HPDE6-E6E7 (cell line): ENCODE data around the gene WDR5.

ENCODE experiments used
- DNase-seq: peaks from one replicate; pipeline ENCODE4 v3.0.0; 2011; ENCODE audit warnings: missing footprints; ENCODE audit errors: extremely low spot score

The WDR5 gene

DNA sequence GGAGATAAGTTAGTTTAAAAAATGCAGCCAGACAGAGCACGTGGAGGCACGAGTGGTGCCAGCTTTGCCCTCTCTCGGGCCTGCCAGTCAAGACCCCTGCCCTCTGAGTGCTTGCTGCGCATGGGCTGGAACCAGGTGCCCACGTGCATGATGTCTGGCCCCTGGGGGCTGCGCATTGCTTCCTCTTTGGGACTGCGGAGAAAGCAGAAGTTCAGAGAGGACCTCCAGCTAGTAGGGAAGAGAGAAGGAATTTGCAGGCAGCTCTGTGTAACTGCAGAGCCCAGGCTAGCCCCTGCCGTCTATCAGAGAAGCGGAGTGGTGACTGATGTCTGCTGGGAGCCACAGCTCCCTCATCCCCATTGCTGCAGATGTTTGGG, 38.2 kb downstream of the WDR5 start:
- no peak for DNase-seq

- no peak for DNase-seq
Measured at GRCh38 chr9:134174526-134175290, 38.8 kb downstream of the WDR5 start.

DNA sequence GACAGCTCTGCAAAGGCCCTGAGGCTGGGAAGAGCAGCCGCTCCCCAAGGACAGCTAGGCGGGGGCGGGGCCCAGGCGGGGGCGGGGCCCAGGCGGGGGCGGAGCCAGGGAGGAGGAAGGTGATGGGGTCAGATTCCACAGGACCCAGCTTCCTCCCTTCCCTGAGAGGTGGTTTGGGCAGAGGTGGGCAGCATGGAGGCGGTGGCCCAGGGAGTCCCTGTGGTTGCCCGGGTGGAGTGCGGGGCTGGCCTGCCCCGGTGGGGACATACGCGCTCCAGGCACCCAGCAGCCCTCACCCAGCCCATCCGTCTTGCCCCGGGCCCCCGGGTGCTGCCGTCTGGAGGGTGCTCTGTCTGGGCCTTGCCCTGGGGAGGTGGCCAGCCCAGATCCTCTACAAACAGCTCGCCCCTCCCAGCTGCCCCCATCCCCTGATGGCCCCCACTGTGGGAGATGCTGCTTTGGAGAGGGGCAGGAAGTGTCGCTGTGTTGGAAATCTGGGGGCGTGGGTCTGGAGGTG, 39.5 kb downstream of the WDR5 start:
- DNase-seq: peak; percentile 52

DNA sequence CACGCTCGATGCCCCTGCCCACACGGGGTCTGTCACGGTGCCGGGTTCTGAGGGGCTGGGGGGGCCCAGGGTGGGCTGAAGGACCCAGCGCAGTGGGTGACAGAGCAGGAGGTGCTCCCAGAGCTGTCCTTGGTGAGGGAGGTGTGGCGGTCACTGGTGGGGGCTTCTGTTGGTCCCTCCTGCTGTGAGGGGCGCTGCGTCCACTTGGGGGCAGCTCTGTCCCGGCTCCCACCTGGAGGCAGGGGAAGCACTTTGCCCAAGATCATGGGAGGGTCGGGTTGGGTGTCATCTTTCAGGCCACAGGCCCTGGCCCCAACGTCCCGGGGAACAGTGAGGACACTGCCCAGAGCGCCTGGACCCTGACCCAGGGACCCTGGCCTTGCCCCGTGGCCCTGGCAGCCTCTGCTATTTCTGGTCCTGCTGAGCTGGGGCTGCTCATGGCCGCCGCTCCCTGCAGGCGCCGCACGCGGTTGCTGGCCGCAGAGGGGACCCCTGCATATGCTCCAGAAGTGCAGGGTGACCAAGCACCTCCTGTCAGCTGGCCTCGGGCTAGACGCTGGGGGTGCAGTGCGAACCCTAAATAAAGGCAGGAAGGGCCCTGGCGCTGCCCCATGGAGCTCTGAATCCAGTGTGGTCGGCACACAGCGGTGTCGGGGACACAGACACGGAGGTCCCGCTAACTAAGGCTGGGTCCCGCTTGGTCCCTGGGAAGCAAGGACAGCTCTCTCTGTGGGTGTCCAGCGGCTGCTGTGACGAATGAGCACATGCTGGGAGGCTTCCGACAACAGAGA, 40.1 kb downstream of the WDR5 start:
- DNase-seq: no peak

GRCh38 chr9:134176599-134176968, 40.7 kb downstream of the WDR5 start:
- no peak for DNase-seq

GRCh38 chr9:134177186-134177585, 41.3 kb downstream of the WDR5 start:
- DNase-seq: no peak

DNA sequence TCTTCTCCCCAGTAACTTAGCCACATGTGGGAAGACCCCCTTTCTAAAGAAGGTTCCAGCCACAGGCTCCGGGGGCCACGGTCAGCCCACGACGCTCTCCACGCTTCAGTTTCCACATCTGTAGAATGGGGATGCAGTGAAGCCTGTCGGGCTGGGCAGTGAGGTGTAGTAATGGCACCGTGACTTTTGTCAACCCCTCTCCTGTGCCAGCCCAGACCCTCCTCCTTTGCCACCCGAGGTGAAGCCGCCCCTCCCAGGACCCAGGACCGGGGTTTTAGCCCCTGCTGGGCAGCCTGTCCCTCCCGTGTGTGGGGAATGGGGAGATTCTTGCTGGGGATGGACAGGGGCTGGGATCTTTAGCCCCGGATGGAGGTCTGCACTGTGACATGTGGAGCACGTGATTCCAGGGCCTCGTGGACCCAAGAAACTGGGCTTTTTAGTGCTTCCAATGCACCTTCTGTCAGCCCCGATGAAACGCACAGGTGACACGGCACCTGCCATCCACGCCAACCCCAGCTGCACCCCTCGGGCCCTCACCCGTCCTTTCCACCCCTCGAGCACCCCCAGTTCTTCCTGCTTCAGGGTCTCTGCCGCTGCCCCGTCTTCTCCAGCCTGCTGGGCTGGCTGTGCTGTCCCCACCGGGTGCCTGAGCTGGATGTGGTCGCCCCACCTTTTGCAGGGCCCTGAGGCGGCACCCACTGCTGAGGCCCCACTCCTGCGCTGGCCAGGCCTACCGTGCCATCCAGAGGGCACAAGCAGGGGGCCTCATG, 41.9 kb downstream of the WDR5 start:
- no peak for DNase-seq

DNA sequence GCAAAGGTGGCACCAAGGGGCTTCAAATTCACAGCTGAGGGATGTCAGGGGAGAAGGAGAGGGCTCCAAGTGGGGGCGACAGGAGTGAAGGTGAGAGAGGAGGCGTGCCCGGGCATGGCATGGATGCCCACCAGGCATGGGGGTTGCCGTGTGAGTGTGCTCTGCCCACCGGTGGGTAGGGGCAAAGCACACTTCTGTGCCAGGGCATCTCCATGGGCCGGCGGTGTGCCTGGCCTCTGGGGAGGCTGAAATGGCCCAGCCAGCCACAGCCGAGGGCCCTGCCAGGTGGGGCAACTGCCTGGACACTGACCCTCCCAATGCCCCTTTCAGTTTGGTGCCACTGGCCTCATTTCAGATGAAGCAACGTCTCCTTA, 42.5 kb downstream of the WDR5 start:
- DNase-seq: no peak

DNA sequence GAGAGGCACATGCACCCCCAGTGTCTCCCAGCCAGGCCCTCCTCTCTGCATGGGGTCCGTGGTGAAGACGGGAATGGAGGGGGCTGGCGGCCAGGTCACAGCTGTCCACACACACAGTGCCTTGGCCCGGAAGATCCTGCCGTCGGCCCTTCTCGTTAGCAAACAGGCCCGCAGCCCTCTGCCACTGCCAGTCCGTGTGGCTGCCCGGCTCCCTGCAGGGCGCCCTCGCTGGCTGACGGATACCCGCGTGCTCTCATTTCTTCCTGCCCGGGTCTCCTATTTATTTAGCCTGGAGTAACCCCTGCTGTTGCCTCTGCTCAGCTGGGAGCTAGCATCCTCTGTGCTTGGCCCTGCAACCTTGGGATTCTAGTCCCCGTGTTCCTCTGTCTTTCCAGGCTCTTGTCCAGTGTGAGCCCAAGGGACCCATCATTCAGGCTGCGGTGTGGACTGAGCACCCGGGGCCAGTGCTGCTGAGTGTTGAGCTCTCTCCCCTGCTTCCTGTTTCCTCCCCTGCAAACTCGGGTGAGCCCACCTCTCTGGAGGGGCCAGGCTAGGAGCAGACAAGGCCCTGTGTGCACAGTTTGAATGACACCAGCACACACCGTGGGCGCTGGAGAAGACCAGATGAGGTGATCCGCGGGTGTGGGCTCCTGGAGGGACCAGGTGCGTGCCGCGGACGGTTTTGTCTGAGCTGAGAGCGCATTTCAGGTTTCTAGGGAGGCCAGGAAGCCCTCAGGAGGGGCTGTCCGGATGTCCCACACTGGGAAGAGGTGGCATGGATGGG, 43.1 kb downstream of the WDR5 start:
- DNase-seq: no peak

DNA sequence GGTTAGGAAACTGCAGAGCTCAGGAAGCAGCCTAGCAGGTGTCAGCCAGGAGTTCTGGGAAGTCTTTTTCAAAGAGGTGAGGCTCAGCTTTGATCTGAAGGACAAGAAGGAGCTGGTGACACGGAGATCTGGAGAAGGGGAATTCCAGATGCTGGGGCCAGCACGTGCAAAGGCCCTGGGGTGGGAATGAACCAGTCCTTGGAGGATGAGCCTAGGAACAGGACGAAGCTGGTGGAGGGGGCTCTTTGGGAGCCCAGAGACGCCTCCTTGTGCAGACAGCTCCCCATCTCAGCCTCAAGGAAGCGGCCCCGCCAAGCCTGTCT, 43.7 kb downstream of the WDR5 start:
- no peak for DNase-seq

- DNase-seq: no peak
Measured at GRCh38 chr9:134179918-134180785, 44.3 kb downstream of the WDR5 start.

DNA sequence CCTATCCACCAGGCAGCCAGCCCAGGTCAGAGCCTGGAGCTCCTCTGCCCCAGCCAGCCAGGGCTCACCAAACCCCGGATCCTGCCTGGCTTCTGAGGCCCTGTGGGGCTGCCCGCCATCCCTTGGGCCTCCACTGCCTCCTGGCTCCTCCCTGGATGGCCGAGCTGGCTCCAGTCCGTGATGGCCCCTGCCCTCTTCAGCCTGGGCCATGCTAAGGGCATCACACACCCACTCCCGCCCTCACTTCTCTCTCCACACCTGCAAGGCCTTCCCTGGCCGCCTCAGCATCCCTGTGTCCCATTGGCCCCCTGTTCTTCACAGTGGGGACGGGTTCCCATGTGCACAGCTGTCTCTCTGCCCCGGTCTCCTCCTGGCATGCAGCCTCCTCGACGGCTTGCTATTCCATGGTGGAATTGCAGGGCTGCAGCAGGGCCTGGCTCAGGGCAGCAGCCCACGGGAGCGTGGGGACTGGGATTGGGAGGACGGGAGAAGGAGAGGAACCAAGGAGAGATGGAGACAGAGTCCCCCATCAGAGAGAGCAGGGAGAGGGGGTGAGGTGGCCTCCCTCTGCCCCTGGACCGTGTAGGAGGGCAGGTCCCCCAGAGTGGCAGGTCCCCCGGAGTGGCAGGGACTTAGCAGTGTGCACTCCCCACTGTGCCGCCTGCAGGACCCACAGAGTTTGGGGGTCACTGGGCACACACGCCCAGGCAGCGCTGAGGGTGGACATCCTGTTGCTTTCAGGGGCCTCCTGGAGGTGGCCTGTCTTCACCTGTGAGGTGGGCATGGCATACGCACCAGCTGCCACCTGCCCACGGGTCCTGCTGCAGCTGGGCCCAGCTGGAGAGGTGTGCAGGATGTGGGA, 45.1 kb downstream of the WDR5 start:
- no peak for DNase-seq

GRCh38 chr9:134181648-134182034, 45.8 kb downstream of the WDR5 start:
- DNase-seq: no peak

DNA sequence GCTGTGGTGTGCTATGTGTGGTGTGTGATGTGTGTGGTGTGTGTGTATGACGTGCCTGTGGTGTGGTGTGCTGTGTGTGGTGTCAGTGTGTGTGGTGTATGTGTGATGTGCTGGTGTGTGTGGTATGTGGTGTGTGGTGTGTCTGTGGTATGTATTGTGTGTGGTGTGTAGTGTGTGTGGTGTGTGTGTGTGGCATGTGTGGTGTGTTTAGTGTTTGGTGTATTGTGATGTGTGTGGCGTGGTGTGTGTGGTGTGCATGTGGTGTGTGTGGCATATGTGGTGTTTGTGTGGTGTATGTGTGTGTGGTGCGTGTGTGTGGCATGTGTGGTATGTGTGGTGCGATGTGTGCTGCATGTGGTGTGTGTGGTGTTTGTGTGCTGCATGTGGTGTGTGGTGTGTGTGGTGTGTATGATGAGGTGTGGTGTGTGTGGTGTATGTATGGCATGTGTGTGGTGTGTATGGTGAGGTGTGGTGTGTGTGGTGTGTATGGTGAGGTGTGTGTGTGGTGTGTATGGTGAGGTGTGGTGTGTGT, 46.7 kb downstream of the WDR5 start:
- no peak for DNase-seq

DNA sequence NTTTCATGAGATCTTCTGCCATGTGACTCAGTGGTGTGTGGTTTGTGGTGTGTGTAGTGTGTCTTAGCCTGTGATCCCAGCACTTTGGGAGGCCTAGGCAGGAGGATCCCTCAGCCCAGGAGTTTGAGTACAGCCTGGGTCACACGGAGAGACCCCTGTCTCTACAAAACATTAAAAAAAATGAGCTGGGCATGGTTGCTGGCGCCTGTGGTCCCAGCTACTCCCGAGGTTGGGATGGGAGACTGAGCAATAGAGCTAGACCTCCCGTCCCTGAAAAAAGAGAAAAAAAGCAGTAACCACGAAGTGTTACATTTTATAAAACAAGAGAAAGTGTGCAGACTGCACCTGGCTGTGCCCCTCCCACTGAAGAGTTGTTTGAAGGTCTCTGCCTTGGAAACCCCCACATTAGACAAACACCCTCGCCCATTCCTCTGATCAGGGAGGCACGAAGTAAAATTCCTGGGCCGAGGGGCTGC, 49.7 kb downstream of the WDR5 start:
- no peak for DNase-seq

GRCh38 chr9:134186471-134187109, 50.7 kb downstream of the WDR5 start:
- no peak for DNase-seq

DNA sequence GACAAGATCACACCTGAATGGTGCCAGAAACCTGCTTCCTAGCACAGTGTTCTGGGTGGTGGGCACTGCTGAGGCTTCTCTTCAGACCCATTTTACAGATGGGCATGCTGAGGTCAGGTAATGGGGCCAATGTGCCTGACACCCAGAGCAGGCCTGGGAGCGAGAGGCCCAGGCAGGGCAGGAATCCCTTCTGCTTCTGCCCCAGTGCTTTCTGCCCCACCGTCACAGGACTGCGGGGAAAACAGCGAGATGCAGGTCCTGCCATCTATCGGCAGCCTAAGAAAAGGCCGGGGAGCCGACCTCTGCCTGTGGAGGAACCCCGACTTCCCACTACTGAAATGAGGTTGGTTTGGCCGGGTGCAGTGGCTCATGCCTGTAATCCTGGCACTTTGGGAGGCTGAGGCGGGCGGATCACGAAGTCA, 51.2 kb downstream of the WDR5 start:
- DNase-seq: no peak

DNA sequence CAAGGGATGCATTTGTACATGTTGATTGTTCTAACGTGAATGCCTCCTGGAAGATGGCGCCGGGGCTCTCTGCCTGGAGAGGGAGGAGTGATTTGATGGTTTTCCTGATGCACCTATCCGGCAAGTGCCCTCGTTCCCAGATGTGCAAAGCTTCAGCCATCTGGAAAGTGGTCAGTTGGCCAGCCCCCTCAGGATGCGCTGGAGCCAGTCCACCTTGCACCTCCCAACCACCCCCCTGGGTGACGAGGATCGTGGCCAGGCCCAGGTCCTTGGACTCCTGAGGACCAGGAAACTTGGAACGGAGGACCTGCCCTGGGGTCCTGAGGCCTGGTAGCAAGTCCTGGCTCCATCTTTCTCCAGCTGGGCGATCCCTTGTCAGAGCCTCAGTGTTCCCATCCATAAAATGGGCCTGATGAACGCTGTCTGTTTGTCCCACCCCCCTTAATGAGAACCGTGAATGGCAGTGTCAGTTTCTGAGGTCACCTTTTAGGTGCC, 52.1 kb downstream of the WDR5 start:
- no peak for DNase-seq
